ENCODE results near the gene GP9. TPM values are rescaled to one million over a fixed set of nuclear protein-coding genes. Genes with fewer than 3 reads are reported as not detected.

GP9 gene
- total RNA-seq, 5 donors from 2014 or later (not counting 1 experiment from before 2014, with no cell fraction given): not detected

- Histone ChIP-seq H3K4me3 (ENCODE audit: control insufficient read depth in 1 of 2, extremely low read depth in 1 of 2, low read length in 1 of 2) (no peak overlapping the region), H3K4me1 (ENCODE audit: control insufficient read depth in 1 of 2, extremely low read depth in 1 of 2, insufficient read depth in 2 of 2, low read length in 2 of 2) (peaks cover 5 to 31% of the 10 kb centered on the region in 2 experiments), H3K27ac (ENCODE audit: low read length) (peak overlapping the region; percentile 82), H3K27me3 (replicated peaks in 1 of 2; ENCODE audit: control insufficient read depth in 2 of 2, extremely low read depth in 1 of 2, insufficient read depth in 2 of 2, low read length in 1 of 2) (no peaks in the 10 kb centered on the region), H3K9me3 (no peaks in the 10 kb centered on the region), H3K36me3 (ENCODE audit: control insufficient read depth in 2 of 2, extremely low read depth in 1 of 2, insufficient read depth in 1 of 2, low read length in 1 of 2) (no peaks in the 10 kb centered on the region)
- WGBS (ENCODE audit: insufficient coverage): 95% methylated on average over 4 of the region's 8 CpGs
- H3K4me1 Mint-ChIP-seq: peaks cover 20 to 29% (median 25%) of the 10 kb centered on the region in 3 donors
- H3K4me3 Mint-ChIP-seq: peak overlapping the region; percentile 79 to 80 (median 79)
- H3K9me3 Mint-ChIP-seq: no peaks in the 10 kb centered on the region
- peak overlapping the region; percentile 94 to 96 for H3K27ac Mint-ChIP-seq
- ChIA-PET POLR2A (interaction anchor here (0.8 to 1.7 kb wide), 2 partner anchors 9 kb away, joined by 3 to 13 read pairs; no protein-coding TSS in a partner anchor), CTCF (interaction anchor here (0.5 to 3.8 kb wide), 8 partner anchors 9 to 150 kb away, joined by 3 to 37 read pairs (median 4); no protein-coding TSS in a partner anchor)
- DNase-seq (no peak), ATAC-seq (replicated peaks in 1 of 4) (no peak)
- no peaks in the 10 kb centered on the region for H3K36me3 Mint-ChIP-seq
- H3K27me3 Mint-ChIP-seq: no peaks in the 10 kb centered on the region
Observed at GRCh38 chr3:129025691-129026435, 34.7 kb upstream of the GP9 start.

DNA sequence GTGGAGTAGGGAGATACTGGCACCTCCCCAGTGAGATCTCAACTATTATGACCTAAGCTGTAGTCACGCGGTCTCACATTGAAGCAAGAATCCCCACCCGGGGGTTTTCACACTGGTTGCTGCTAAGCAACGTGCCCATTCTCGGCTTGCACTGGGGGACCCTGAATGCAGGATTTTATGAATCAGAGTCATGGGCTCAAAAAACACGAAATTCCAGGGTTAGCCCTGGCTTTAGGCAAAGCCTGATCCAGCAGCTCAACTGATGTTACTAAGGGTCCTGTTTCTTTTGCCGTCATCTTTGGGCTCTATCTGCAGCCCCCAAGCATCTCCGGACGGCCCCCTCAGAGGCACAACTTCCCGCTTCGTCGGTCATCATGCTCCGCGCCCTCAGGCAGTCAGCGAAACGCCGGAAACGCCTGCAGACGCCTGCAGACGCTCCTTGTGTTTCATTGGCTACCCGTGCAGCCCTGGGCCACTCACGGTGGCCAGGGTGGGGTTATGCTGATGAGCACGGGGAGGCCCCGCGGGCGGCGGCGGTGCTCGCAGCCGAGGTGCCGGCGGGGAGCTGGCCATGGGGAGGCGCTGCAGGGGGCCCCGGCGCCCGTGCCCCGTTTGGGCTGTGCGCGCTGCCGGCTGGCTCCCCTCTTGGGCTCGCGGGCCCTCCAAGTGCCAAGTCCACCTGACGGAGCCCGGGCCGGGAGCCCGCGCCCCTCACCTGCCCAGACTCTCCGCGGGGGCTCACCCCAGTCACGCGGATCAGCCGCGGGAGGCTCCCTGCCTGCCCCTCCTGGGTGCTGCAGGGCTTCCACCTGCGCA, 33.6 kb upstream of the GP9 start:
- 3% methylated on average over 54 of the region's 54 CpGs for WGBS (ENCODE audit: insufficient coverage)

GRCh38 chr3:129027544-129027880, 33.1 kb upstream of the GP9 start:
- Mint-ChIP-seq H3K4me3 (peak overlapping the region; percentile 21 to 79 (median 28)), H3K36me3 (no peaks in the 10 kb centered on the region), H3K9me3 (no peaks in the 10 kb centered on the region), H3K4me1 (peaks cover 16 to 25% (median 19%) of the 10 kb centered on the region in 3 donors), H3K27me3 (no peaks in the 10 kb centered on the region), H3K27ac (peak overlapping the region in 1 of 2 donors; percentile 52)
- 77% methylated on average over 12 of the region's 15 CpGs for WGBS (ENCODE audit: insufficient coverage)
- ATAC-seq (replicated peaks in 1 of 4) (no peak), DNase-seq (no peak)
- H3K4me3 ChIP-seq (ENCODE audit: control insufficient read depth in 1 of 2, extremely low read depth in 1 of 2, low read length in 1 of 2): peak overlapping the region; percentile 43 to 65
- no peaks in the 10 kb centered on the region for H3K36me3 ChIP-seq (ENCODE audit: control insufficient read depth in 2 of 2, extremely low read depth in 1 of 2, insufficient read depth in 1 of 2, low read length in 1 of 2)
- CTCF ChIA-PET: interaction anchor here (1.0 to 3.8 kb wide), 11 partner anchors 11 to 1084 kb away, joined by 3 to 37 read pairs (median 5); partner anchors contain the start of gene COPG1 (in 1 of the 2)
- POLR2A ChIA-PET: interaction anchor here (0.6 to 1.7 kb wide), 4 partner anchors 11 to 58 kb away, joined by 3 to 13 read pairs (median 4); no protein-coding TSS in a partner anchor
- H3K27ac ChIP-seq (ENCODE audit: low read length): peak overlapping the region; percentile 22
- H3K27me3 ChIP-seq (replicated peaks in 1 of 2; ENCODE audit: control insufficient read depth in 2 of 2, extremely low read depth in 1 of 2, insufficient read depth in 2 of 2, low read length in 1 of 2): no peaks in the 10 kb centered on the region
- no peaks in the 10 kb centered on the region for H3K9me3 ChIP-seq
- peaks cover 5 to 24% of the 10 kb centered on the region in 2 experiments for H3K4me1 ChIP-seq (ENCODE audit: control insufficient read depth in 1 of 2, extremely low read depth in 1 of 2, insufficient read depth in 2 of 2, low read length in 2 of 2)

More for the DNA sequence above, 33.6 kb upstream of the GP9 start:
- no peaks in the 10 kb centered on the region for H3K27me3 ChIP-seq (replicated peaks in 1 of 2; ENCODE audit: control insufficient read depth in 2 of 2, extremely low read depth in 1 of 2, insufficient read depth in 2 of 2, low read length in 1 of 2)
- Mint-ChIP-seq H3K27me3 (no peaks in the 10 kb centered on the region), H3K4me1 (peaks cover 20 to 29% (median 24%) of the 10 kb centered on the region in 3 donors), H3K27ac (peak overlapping the region; percentile 94 to 96), H3K4me3 (peak overlapping the region; percentile 79 to 80 (median 79)), H3K36me3 (no peaks in the 10 kb centered on the region), H3K9me3 (no peaks in the 10 kb centered on the region)
- CTCF ChIA-PET: interaction anchor here (0.5 to 3.8 kb wide), 18 partner anchors 10 to 1085 kb away, joined by 3 to 37 read pairs (median 4); partner anchors contain the start of genes COPG1 (in 1 of the 2) and RAB43 (in 1 of the 2)
- H3K36me3 ChIP-seq (ENCODE audit: control insufficient read depth in 2 of 2, extremely low read depth in 1 of 2, insufficient read depth in 1 of 2, low read length in 1 of 2): no peaks in the 10 kb centered on the region
- H3K4me3 ChIP-seq (ENCODE audit: control insufficient read depth in 1 of 2, extremely low read depth in 1 of 2, low read length in 1 of 2): peak overlapping the region; percentile 47 to 65
- POLR2A ChIA-PET: interaction anchor here (0.5 to 1.7 kb wide), 6 partner anchors 10 to 57 kb away, joined by 3 to 13 read pairs (median 4); no protein-coding TSS in a partner anchor
- H3K4me1 ChIP-seq (ENCODE audit: control insufficient read depth in 1 of 2, extremely low read depth in 1 of 2, insufficient read depth in 2 of 2, low read length in 2 of 2): peaks cover 5 to 30% of the 10 kb centered on the region in 2 experiments
- H3K9me3 ChIP-seq: no peaks in the 10 kb centered on the region
- peak overlapping the region; percentile 82 for H3K27ac ChIP-seq (ENCODE audit: low read length)
- ATAC-seq (replicated peaks in 1 of 4) (peak; percentile 97 to 100 (median 100)), DNase-seq (peak; percentile 80 to 96 (median 92))

DNA sequence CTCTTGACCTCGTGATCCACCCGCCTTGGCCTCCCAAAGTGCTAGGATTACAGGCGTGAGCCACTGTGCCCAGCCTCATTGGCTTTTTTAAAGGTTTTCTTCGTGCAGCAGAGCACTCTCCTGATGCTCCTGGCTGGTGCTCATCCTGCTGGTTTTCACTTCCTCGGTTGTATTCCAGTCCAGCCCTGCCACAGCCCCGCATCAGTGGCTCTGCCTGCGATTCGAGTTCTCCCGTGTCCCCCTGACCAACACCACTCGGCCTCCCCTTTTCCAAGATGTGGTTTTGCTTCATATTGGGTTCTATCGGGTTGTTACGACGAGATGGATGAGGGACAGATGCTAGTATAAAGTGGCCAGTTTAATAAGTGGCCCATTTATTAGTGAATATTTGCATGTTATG, 31.7 kb upstream of the GP9 start:
- H3K4me3 Mint-ChIP-seq: no peak overlapping the region
- no peak overlapping the region for H3K27ac Mint-ChIP-seq
- no peak for ATAC-seq (replicated peaks in 1 of 4)
- no peaks in the 10 kb centered on the region for H3K27me3 Mint-ChIP-seq
- Histone ChIP-seq H3K9me3 (no peaks in the 10 kb centered on the region), H3K27ac (ENCODE audit: low read length) (no peak overlapping the region), H3K4me1 (ENCODE audit: control insufficient read depth in 1 of 2, extremely low read depth in 1 of 2, insufficient read depth in 2 of 2, low read length in 2 of 2) (peaks cover 5 to 20% of the 10 kb centered on the region in 2 experiments), H3K36me3 (ENCODE audit: control insufficient read depth in 2 of 2, extremely low read depth in 1 of 2, insufficient read depth in 1 of 2, low read length in 1 of 2) (no peaks in the 10 kb centered on the region), H3K4me3 (ENCODE audit: control insufficient read depth in 1 of 2, extremely low read depth in 1 of 2, low read length in 1 of 2) (no peak overlapping the region), H3K27me3 (replicated peaks in 1 of 2; ENCODE audit: control insufficient read depth in 2 of 2, extremely low read depth in 1 of 2, insufficient read depth in 2 of 2, low read length in 1 of 2) (no peaks in the 10 kb centered on the region)
- CTCF ChIA-PET: interaction anchor here in 1 of 2 donors (2.6 to 3.8 kb wide), 2 partner anchors 12 to 24 kb away, joined by 12 to 37 read pairs; no protein-coding TSS in a partner anchor
- no peaks in the 10 kb centered on the region for H3K36me3 Mint-ChIP-seq
- H3K9me3 Mint-ChIP-seq: no peaks in the 10 kb centered on the region
- DNase-seq: no peak
- POLR2A ChIA-PET: interaction anchor here in 1 of 2 donors (0.7 kb wide), 1 partner anchor 553 kb away, joined by 6 read pairs; no protein-coding TSS in a partner anchor
- H3K4me1 Mint-ChIP-seq: peaks cover 14 to 23% (median 19%) of the 10 kb centered on the region in 3 donors
- 94% methylated on average over 9 of the region's 13 CpGs for WGBS (ENCODE audit: insufficient coverage)

DNA sequence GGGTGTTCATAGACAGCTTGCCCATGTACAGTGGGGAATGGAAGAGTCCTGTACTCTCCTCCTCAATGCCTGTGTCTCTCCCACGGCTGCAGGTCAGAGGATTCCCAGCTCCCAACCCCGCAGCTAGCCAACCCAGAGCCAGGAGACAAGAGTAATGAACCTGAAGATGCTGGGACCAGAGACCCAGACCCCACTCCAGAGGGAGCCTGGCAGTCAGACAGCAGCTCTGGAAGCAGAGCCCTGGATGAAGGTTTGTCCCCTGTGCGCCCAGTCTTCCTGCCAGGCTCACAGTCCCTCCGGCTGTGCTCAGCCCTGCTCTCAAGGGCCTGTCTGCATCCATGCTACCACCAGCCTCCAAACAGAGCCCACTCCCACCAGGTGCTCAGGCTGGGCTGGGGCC, 30.0 kb upstream of the GP9 start:
- Mint-ChIP-seq H3K4me3 (no peak overlapping the region), H3K27ac (no peak overlapping the region), H3K4me1 (peaks cover 20 to 23% (median 21%) of the 10 kb centered on the region in 3 donors), H3K27me3 (no peaks in the 10 kb centered on the region), H3K9me3 (no peaks in the 10 kb centered on the region), H3K36me3 (no peaks in the 10 kb centered on the region)
- no peaks in the 10 kb centered on the region for H3K36me3 ChIP-seq (ENCODE audit: control insufficient read depth in 2 of 2, extremely low read depth in 1 of 2, insufficient read depth in 1 of 2, low read length in 1 of 2)
- ChIA-PET POLR2A (interaction anchor here in 1 of 2 donors (0.6 kb wide), 1 partner anchor 262 kb away, joined by 8 read pairs; no protein-coding TSS in a partner anchor), CTCF (interaction anchor here in 1 of 2 donors (1.2 to 1.3 kb wide), 2 partner anchors 15 to 19 kb away, joined by 4 to 6 read pairs; no protein-coding TSS in a partner anchor)
- H3K4me3 ChIP-seq (ENCODE audit: control insufficient read depth in 1 of 2, extremely low read depth in 1 of 2, low read length in 1 of 2): no peak overlapping the region
- no peak overlapping the region for H3K27ac ChIP-seq (ENCODE audit: low read length)
- DNase-seq (no peak), ATAC-seq (replicated peaks in 1 of 4) (no peak)
- 100% methylated on average over 3 of the region's 4 CpGs for WGBS (ENCODE audit: insufficient coverage)
- no peaks in the 10 kb centered on the region for H3K9me3 ChIP-seq
- H3K4me1 ChIP-seq (ENCODE audit: control insufficient read depth in 1 of 2, extremely low read depth in 1 of 2, insufficient read depth in 2 of 2, low read length in 2 of 2): peaks cover 7 to 25% of the 10 kb centered on the region in 2 experiments
- no peaks in the 10 kb centered on the region for H3K27me3 ChIP-seq (replicated peaks in 1 of 2; ENCODE audit: control insufficient read depth in 2 of 2, extremely low read depth in 1 of 2, insufficient read depth in 2 of 2, low read length in 1 of 2)

Data from T-cell (primary cell).